WTC11 (cell line): ENCODE results near the gene PDHB. TPM values are rescaled to one million over a fixed set of nuclear protein-coding genes. Genes with fewer than 3 reads are reported as not detected.

ENCODE experiments used
- ATAC-seq: fragments of 200-7000 bp; cut with Tn5 transposase; 2 replicates; pipeline ENCODE4 v1.10.0; 2021; ENCODE audit warnings: mild to moderate bottlenecking, moderate library complexity
- CTCF ChIA-PET: fragments of 300-600 bp; sonication (Branson Sonifier 250); formaldehyde crosslinking; loops from one replicate; lab custom pipeline; 2021; ENCODE audit warnings: antibody characterized with exemption; lab: Charles Lee
- POLR2A ChIA-PET: fragments of 350-600 bp; sonication (Branson Sonifier 250); formaldehyde crosslinking; loops from one replicate; lab custom pipeline; 2021; ENCODE audit warnings: antibody characterized with exemption; lab: Charles Lee
- DNase-seq: peaks from one replicate; pipeline ENCODE4 v3.0.0; 2021; ENCODE audit warnings: low spot score
- H3K27ac Mint-ChIP-seq: 2 replicates; pipeline ENCODE4 v1.8.0; 2021; ENCODE audit warnings: mixed read lengths
- H3K27me3 Mint-ChIP-seq: 2 replicates; pipeline ENCODE4 v1.8.0; 2021; ENCODE audit warnings: low read depth, mild to moderate bottlenecking, moderate library complexity, mixed read lengths
- H3K36me3 Mint-ChIP-seq: 2 replicates; pipeline ENCODE4 v1.8.0; 2021; ENCODE audit warnings: mixed read lengths
- H3K4me1 Mint-ChIP-seq: 2 replicates; pipeline ENCODE4 v1.8.0; 2022; ENCODE audit warnings: mixed read lengths
- H3K4me3 Mint-ChIP-seq: 2 replicates; pipeline ENCODE4 v1.8.0; 2021; ENCODE audit warnings: mild to moderate bottlenecking, moderate library complexity, mixed read lengths
- H3K9me3 Mint-ChIP-seq: 2 replicates; pipeline ENCODE4 v1.8.0; 2021; ENCODE audit warnings: mixed read lengths
- AR ChIP-seq: fragments of 250-450 bp; sonication (Bioruptor Pico); IDR thresholded peaks from 2 replicates; pipeline ENCODE4 v1.9.0; 2021; ENCODE audit warnings: mild to moderate bottlenecking
- ATF2 ChIP-seq: sonication (generic); formaldehyde crosslinking; IDR thresholded peaks from 2 replicates; pipeline ENCODE4 v1.8.1; 2022; ENCODE audit warnings: low read depth, missing genetic modification reagents, borderline replicate concordance
- ATF3 ChIP-seq: sonication (generic); formaldehyde crosslinking; conservative IDR thresholded peaks from 2 replicates; pipeline ENCODE4 v1.8.1; 2022; ENCODE audit warnings: mild to moderate bottlenecking, missing genetic modification reagents
- CBFB ChIP-seq: sonication (generic); formaldehyde crosslinking; IDR thresholded peaks from 2 replicates; pipeline ENCODE4 v1.8.1; 2022; ENCODE audit warnings: mild to moderate bottlenecking, low read depth, missing genetic modification reagents
- EMX1 ChIP-seq: fragments of 250-450 bp; sonication (Bioruptor Pico); IDR thresholded peaks from 2 replicates; pipeline ENCODE4 v1.8.0; 2021; ENCODE audit warnings: mild to moderate bottlenecking
- ETV6 ChIP-seq: sonication (generic); formaldehyde crosslinking; IDR thresholded peaks from 2 replicates; pipeline ENCODE4 v1.8.1; 2022; ENCODE audit warnings: mild to moderate bottlenecking, missing genetic modification reagents
- FOXJ3 ChIP-seq: sonication (generic); formaldehyde crosslinking; IDR thresholded peaks from 2 replicates; pipeline ENCODE4 v1.9.0; 2021; ENCODE audit warnings: missing genetic modification reagents, mild to moderate bottlenecking, borderline replicate concordance
- FOXK1 ChIP-seq: sonication (generic); formaldehyde crosslinking; IDR thresholded peaks from 2 replicates; pipeline ENCODE4 v1.8.0; 2022; ENCODE audit warnings: mild to moderate bottlenecking, moderate library complexity, missing genetic modification reagents
- HMGA2 ChIP-seq: fragments of 250-450 bp; sonication (Bioruptor Pico); IDR thresholded peaks from 2 replicates; pipeline ENCODE4 v1.4.0; 2021; ENCODE audit warnings: mild to moderate bottlenecking, moderate library complexity
- IRF1 ChIP-seq: sonication (generic); formaldehyde crosslinking; IDR thresholded peaks from 2 replicates; pipeline ENCODE4 v1.8.0; 2023; ENCODE audit warnings: missing genetic modification reagents
- KAT7 ChIP-seq: sonication (generic); formaldehyde crosslinking; IDR thresholded peaks from 2 replicates; pipeline ENCODE4 v1.8.1; 2023; ENCODE audit warnings: missing genetic modification reagents, mild to moderate bottlenecking, borderline replicate concordance
- MLX ChIP-seq: sonication (generic); formaldehyde crosslinking; IDR thresholded peaks from 2 replicates; pipeline ENCODE4 v1.8.1; 2023; ENCODE audit warnings: mild to moderate bottlenecking, missing genetic modification reagents, moderate library complexity
- NR3C1 ChIP-seq: sonication (generic); formaldehyde crosslinking; conservative IDR thresholded peaks from 2 replicates; pipeline ENCODE4 v1.8.1; 2023; ENCODE audit warnings: low read depth, mild to moderate bottlenecking, missing genetic modification reagents
- OVOL2 ChIP-seq: fragments of 250-450 bp; sonication (Bioruptor Pico); IDR thresholded peaks from 2 replicates; pipeline ENCODE4 v1.9.0; 2021; ENCODE audit warnings: mild to moderate bottlenecking, borderline replicate concordance
- RORB ChIP-seq: fragments of 250-450 bp; sonication (Bioruptor Pico); IDR thresholded peaks from 2 replicates; pipeline ENCODE4 v1.9.0; 2021; ENCODE audit warnings: mild to moderate bottlenecking
- SOX15 ChIP-seq: fragments of 250-450 bp; sonication (Bioruptor Pico); IDR thresholded peaks from 2 replicates; pipeline ENCODE4 v1.9.0; 2021; ENCODE audit warnings: mild to moderate bottlenecking
- STAT6 ChIP-seq: sonication (generic); formaldehyde crosslinking; conservative IDR thresholded peaks from 2 replicates; pipeline ENCODE4 v1.8.1; 2023; ENCODE audit warnings: mild to moderate bottlenecking, low read depth, missing genetic modification reagents, moderate library complexity
- TP53 ChIP-seq: sonication (generic); formaldehyde crosslinking; IDR thresholded peaks from 2 replicates; pipeline ENCODE4 v1.8.1; 2023; ENCODE audit warnings: mild to moderate bottlenecking, missing genetic modification reagents
- USF2 ChIP-seq: sonication (generic); formaldehyde crosslinking; IDR thresholded peaks from 2 replicates; pipeline ENCODE4 v1.8.1; 2023; ENCODE audit warnings: mild to moderate bottlenecking, missing genetic modification reagents, moderate library complexity
- ZNF138 ChIP-seq: sonication (generic); formaldehyde crosslinking; conservative IDR thresholded peaks from 2 replicates; pipeline ENCODE4 v1.8.1; 2022; ENCODE audit warnings: mild to moderate bottlenecking, moderate library complexity, missing genetic modification reagents
- ZNF416 ChIP-seq: fragments of 250-450 bp; sonication (Bioruptor Pico); IDR thresholded peaks from 2 replicates; pipeline ENCODE4 v1.9.0; 2021; ENCODE audit warnings: mild to moderate bottlenecking, inconsistent platforms
- ZNF512 ChIP-seq: sonication (generic); formaldehyde crosslinking; IDR thresholded peaks from 2 replicates; pipeline ENCODE4 v1.8.1; 2022; ENCODE audit warnings: missing genetic modification reagents, borderline replicate concordance
- ZNF671 ChIP-seq: fragments of 250-450 bp; sonication (Bioruptor Pico); IDR thresholded peaks from 2 replicates; pipeline ENCODE4 v1.8.0; 2021; ENCODE audit warnings: mild to moderate bottlenecking
- ZSCAN18 ChIP-seq: fragments of 250-450 bp; sonication (Bioruptor Pico); IDR thresholded peaks from 2 replicates; pipeline ENCODE4 v2.1.2; 2022; ENCODE audit warnings: mild to moderate bottlenecking, moderate library complexity
- total RNA-seq: library from RNA; stranded (reverse); gene quantifications from 3 replicates; pipeline ENCODE4 v1.2.3, GENCODE V29; 2021

Gene PDHB
- total RNA-seq, 1 experiment from 2014 or later: 131 TPM

- TF ChIP-seq HMGA2 (CRISPR knock-in tag) (no peak), ZNF138 (CRISPR knock-in tag) (no peak), IRF1 (no peak), USF2 (no peak), SOX15 (no peak), ZNF512 (no peak), FOXK1 (CRISPR knock-in tag) (no peak), TP53 (CRISPR knock-in tag) (no peak), ZSCAN18 (CRISPR knock-in tag) (no peak), AR (no peak), KAT7 (CRISPR knock-in tag) (no peak), ZNF416 (CRISPR knock-in tag) (no peak), EMX1 (CRISPR knock-in tag) (no peak)
- Mint-ChIP-seq H3K27me3 (no peaks in the 10 kb centered on the region), H3K27ac (peak overlapping the region; percentile 93), H3K9me3 (no peaks in the 10 kb centered on the region), H3K4me3 (peak overlapping the region; percentile 96), H3K4me1 (peaks cover 50% of the 10 kb centered on the region), H3K36me3 (peaks cover 41% of the 10 kb centered on the region)
- DNase-seq: no peak
- no peak for ATAC-seq
- ChIA-PET CTCF (interaction anchor here (0.6 to 1.6 kb wide), 5 partner anchors 97 to 255 kb away, joined by 3 to 6 read pairs (median 3); partner anchors contain the start of genes HTD2 and RPP14), POLR2A (interaction anchor here (0.6 kb wide), 1 partner anchor 19 kb away, joined by 10 read pairs; no protein-coding TSS in a partner anchor)
These were observed 727 bp downstream of the PDHB start for GRCh38 chr3:58432905-58433304.

GRCh38 chr3:58429657-58430056, 4.0 kb downstream of the PDHB start:
- Mint-ChIP-seq H3K36me3 (peaks cover 63% of the 10 kb centered on the region), H3K4me3 (no peak overlapping the region), H3K4me1 (peaks cover 24% of the 10 kb centered on the region), H3K27ac (no peak overlapping the region), H3K27me3 (no peaks in the 10 kb centered on the region), H3K9me3 (no peaks in the 10 kb centered on the region)
- ATAC-seq (no peak), DNase-seq (no peak)
- ChIA-PET POLR2A (interaction anchor here (0.7 kb wide), 1 partner anchor 88 kb away, joined by 3 read pairs; no protein-coding TSS in a partner anchor), CTCF (interaction anchor here (0.9 kb wide), 1 partner anchor 108 kb away, joined by 3 read pairs; no protein-coding TSS in a partner anchor)
- TF ChIP-seq HMGA2 (CRISPR knock-in tag) (no peak), EMX1 (CRISPR knock-in tag) (no peak), ATF3 (CRISPR knock-in tag) (no peak), MLX (CRISPR knock-in tag) (no peak), FOXJ3 (CRISPR knock-in tag) (no peak), OVOL2 (no peak), NR3C1 (CRISPR knock-in tag) (no peak), ATF2 (CRISPR knock-in tag) (no peak), ETV6 (no peak), ZNF671 (CRISPR knock-in tag) (no peak), STAT6 (CRISPR knock-in tag) (no peak), RORB (CRISPR knock-in tag) (no peak), CBFB (CRISPR knock-in tag) (no peak)
